NT2/D1 (cell line): ENCODE data around the gene KPNA1.
A peak's percentile ranks its signal among the peaks of the same experiment; 100 is the strongest.

Experiments
- DNase-seq: peaks from one replicate; pipeline ENCODE4 v3.0.0-alpha.2; 2011; ENCODE audit warnings: low read depth, low spot score
- H3K27me3 ChIP-seq: 2 replicates; pipeline ENCODE4 v1.6.0; 2011; ENCODE audit warnings: mild to moderate bottlenecking; ENCODE audit not compliant: insufficient read length, insufficient read depth
- H3K36me3 ChIP-seq: 2 replicates; pipeline ENCODE4 v1.6.1; 2011; ENCODE audit warnings: mild to moderate bottlenecking, low read length, mixed read lengths; ENCODE audit not compliant: insufficient read depth, insufficient read length
- H3K4me1 ChIP-seq: 2 replicates; pipeline ENCODE4 v1.5.1; 2011; ENCODE audit not compliant: insufficient read depth, insufficient read length
- H3K4me3 ChIP-seq: 2 replicates; pipeline ENCODE4 v1.5.1; 2011; ENCODE audit warnings: low read depth; ENCODE audit not compliant: insufficient read length
- H3K9ac ChIP-seq: 2 replicates; pipeline ENCODE4 v1.6.0; 2011; ENCODE audit warnings: low read depth; ENCODE audit not compliant: insufficient read length
- H3K9me3 ChIP-seq: 2 replicates; pipeline ENCODE4 v1.5.1; 2011; ENCODE audit warnings: mild to moderate bottlenecking, low read length; ENCODE audit not compliant: insufficient read depth
- SUZ12 ChIP-seq: IDR thresholded peaks from 2 replicates; pipeline ENCODE4 v1.6.1; 2011; ENCODE audit not compliant: insufficient read length, insufficient read depth; ENCODE audit errors: extremely low read depth
- YY1 ChIP-seq: IDR thresholded peaks from 2 replicates; pipeline ENCODE4 v1.6.1; 2011; ENCODE audit not compliant: insufficient read length, insufficient read depth
- ZNF274 ChIP-seq: IDR thresholded peaks from 2 replicates; pipeline ENCODE4 v1.6.1; 2011; ENCODE audit warnings: mild to moderate bottlenecking, low read depth, low read length

The KPNA1 gene

DNA sequence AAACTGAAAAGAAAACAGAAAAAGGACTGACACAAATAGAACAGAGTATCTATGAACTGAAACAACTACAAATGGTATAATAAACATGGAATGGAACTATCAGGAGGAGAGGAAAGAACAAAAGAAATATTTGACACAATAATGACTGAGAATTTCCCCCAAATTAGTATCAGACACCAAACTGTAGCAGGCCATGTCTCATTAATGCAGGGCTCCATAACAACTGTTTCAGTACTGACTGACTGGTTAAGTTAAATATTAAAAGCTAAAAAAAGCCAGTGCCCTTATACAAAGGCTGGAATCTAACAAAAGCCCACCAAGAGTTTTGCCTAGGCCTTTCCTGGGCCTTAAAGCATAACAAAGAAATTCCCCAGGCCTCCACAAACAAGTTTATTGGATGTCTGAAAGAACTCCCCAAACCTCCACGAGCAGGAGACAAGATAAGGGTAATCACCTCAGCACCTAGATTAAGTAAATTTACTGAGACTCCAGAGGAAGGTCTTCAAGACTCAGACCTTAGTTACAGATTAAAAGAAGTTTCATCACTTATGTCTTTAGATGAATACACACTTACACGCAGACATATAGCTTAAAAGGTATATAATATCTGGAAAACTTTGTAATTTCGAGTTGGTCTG is 45.7 kb downstream of the KPNA1 start:
- peaks cover 29% of the 10 kb centered on the region for H3K36me3 ChIP-seq
- H3K4me3 ChIP-seq, result no peak overlapping the region
- H3K4me1 ChIP-seq, result no peaks in the 10 kb centered on the region

DNA sequence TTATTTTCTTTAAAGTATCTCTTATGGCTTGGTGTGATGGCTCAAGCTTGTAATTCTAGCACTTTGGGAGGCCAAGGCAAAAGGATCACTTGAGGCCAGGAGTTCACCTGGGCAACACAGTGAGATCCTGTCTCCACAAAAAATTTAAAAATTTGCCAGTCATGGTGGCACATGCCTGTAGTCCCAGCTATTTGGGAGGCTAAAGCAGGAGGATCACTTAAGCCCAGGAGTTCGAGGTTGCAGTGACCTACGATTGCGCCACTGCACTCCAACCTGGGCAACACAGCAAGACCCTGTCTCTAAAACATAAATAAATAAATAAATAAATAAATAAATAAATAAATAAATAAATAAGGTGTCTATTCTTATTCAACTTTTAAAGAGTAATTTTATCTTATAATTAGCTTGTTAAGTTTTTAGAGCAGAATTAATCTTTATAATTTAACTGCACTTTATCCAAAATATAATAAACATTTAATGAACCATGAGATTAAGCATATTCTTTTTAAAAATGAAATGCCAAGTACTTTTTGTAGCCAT is 48.0 kb downstream of the KPNA1 start:
- TF ChIP-seq SUZ12 (no peak), YY1 (no peak)
- peaks cover 50% of the 10 kb centered on the region for H3K36me3 ChIP-seq
- no peaks in the 10 kb centered on the region for H3K4me1 ChIP-seq
- no peaks in the 10 kb centered on the region for H3K27me3 ChIP-seq
- no peaks in the 10 kb centered on the region for H3K9me3 ChIP-seq
- H3K4me3 ChIP-seq, result no peak overlapping the region
- no peak overlapping the region for H3K9ac ChIP-seq
- DNase-seq, result no peak

More for the DNA sequence above, 45.7 kb downstream of the KPNA1 start:
- Histone ChIP-seq H3K27me3 (no peaks in the 10 kb centered on the region), H3K9ac (peak overlapping the region; percentile 22), H3K9me3 (no peaks in the 10 kb centered on the region)
- peak; percentile 39 for DNase-seq
- TF ChIP-seq ZNF274 (no peak), SUZ12 (no peak), YY1 (no peak)

DNA sequence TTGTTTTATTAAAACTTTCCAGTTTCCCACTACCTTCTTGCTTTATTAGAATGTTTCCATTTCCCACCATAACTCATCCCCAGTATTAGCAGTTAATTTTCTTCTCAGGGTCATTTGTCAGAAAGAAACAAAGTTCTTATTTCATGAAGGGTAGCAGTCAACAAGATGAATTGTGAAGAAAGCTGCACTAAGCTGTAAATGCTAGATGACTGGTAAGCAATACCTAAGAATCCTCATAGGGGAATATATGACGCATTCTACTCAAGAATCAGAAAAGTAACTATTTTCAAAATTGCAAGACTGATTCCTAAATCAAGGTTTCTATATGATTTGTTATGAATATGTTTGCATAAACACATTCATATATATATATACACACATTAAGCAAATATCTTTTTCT is 50.1 kb downstream of the KPNA1 start:
- Histone ChIP-seq H3K36me3 (peaks cover 67% of the 10 kb centered on the region), H3K9me3 (no peaks in the 10 kb centered on the region), H3K27me3 (no peaks in the 10 kb centered on the region), H3K9ac (no peak overlapping the region), H3K4me3 (no peak overlapping the region), H3K4me1 (no peaks in the 10 kb centered on the region)
- no peak for TF ChIP-seq YY1
- DNase-seq, result no peak

DNA sequence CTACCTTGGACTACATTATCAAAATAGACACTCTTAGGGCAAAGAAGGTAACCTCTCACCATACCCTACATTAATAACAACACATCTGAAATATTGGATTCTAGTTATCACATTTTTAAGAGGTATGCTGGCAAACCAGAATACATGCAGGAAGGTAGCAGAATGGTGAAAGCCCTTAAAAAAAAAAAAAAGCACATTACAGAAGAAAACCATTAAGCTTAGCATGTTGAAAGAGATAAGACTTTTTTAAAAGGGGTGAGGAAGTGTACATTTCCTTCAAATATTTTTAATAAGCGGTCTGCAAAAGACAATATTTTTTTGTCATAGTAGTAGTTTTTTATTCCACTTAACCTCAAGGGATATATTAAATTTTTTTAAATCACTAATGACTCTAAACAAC is 52.3 kb downstream of the KPNA1 start:
- TF ChIP-seq SUZ12 (no peak), YY1 (no peak), ZNF274 (no peak)
- Histone ChIP-seq H3K4me1 (no peaks in the 10 kb centered on the region), H3K9ac (no peak overlapping the region), H3K4me3 (no peak overlapping the region), H3K27me3 (no peaks in the 10 kb centered on the region), H3K36me3 (peaks cover 89% of the 10 kb centered on the region), H3K9me3 (no peaks in the 10 kb centered on the region)
- no peak for DNase-seq

DNA sequence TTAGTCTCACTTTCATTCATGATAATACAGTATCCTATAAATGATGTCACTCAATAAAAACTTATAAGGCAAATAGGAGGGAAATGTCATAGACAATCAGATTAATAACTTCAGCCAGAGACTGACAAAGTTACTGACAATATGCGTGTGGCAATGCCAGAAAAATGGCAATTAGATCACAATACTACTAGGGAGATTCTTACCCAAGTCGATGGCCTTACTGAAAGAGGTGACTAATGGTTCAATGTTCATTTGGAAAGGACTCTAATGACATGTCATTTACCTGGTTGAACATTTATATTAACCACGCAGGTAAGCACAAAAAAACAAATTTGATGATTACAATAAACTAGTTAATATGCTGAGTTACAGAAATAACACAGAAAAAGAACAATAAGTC is 52.9 kb downstream of the KPNA1 start:
- Histone ChIP-seq H3K9ac (no peak overlapping the region), H3K9me3 (no peaks in the 10 kb centered on the region), H3K4me3 (no peak overlapping the region), H3K4me1 (no peaks in the 10 kb centered on the region), H3K36me3 (peaks cover 91% of the 10 kb centered on the region), H3K27me3 (no peaks in the 10 kb centered on the region)
- no peak for DNase-seq
- no peak for TF ChIP-seq ZNF274
- TF ChIP-seq SUZ12, result no peak
- no peak for TF ChIP-seq YY1

DNA sequence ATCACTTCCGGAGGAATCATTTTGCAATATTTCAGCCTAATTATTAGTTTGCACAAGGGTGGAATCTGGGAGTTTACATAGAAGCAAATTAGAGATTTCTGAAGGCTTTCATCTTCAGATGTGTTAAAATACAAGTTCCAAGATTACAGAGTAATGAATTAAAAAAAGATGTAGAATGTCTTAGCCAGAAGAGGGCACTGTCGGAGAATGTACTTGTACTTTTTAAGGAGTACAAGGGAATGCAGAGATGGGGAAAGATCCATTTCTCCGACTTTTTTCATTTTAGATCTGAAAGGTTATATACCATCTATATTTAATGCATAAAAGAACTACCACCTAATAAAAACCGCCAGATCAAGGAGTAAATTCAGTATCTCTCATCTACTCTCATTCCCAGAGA is 55.7 kb downstream of the KPNA1 start:
- Histone ChIP-seq H3K4me3 (no peak overlapping the region), H3K9ac (no peak overlapping the region), H3K9me3 (no peaks in the 10 kb centered on the region), H3K27me3 (no peaks in the 10 kb centered on the region), H3K36me3 (peaks cover 85% of the 10 kb centered on the region), H3K4me1 (no peaks in the 10 kb centered on the region)
- TF ChIP-seq ZNF274 (no peak), YY1 (no peak), SUZ12 (no peak)
- DNase-seq, result peak; percentile 11

DNA sequence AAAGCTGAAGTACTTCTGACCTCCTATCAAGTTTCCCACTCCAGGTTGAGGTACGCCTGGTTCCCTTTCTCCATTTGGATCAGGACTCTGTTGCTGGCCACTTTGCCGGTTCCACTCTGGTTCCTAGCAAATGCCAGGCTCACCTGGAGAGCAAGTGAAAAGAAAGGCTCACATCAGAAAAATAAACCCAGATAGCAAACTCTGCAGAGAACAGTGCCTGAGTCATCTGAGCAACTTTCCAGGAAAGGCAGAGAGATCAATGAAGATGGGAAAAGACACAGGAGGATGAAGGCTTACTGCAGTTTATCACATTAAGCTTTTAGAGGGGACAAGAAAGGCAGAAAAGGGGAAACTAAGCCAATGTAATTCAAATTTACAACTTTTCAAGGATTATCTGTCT is 57.0 kb downstream of the KPNA1 start:
- no peaks in the 10 kb centered on the region for H3K27me3 ChIP-seq
- DNase-seq, result no peak
- no peak overlapping the region for H3K4me3 ChIP-seq
- no peak overlapping the region for H3K9ac ChIP-seq
- H3K4me1 ChIP-seq, result no peaks in the 10 kb centered on the region
- no peak for TF ChIP-seq ZNF274
- no peaks in the 10 kb centered on the region for H3K9me3 ChIP-seq
- H3K36me3 ChIP-seq, result peaks cover 87% of the 10 kb centered on the region

DNA sequence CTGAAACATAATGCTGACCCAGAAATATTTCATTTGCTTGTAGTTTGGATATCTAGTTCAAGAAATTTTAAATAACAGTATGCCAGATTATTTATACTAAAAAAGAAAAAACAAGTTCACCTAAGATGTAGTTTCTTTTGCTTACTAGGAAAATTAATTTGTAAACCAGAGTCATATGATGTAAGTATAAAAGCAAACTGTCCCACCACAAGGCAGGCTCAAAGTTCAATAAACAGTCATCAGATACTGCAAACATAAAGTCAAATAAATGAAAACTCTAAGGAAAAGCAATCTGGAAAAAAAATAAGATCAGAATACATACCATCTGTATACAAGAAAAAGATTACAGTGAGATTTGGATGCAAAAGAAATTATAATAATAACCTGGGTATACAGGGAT is 58.7 kb downstream of the KPNA1 start:
- H3K27me3 ChIP-seq, result no peaks in the 10 kb centered on the region
- peaks cover 82% of the 10 kb centered on the region for H3K36me3 ChIP-seq
- TF ChIP-seq YY1 (no peak), SUZ12 (no peak), ZNF274 (no peak)
- no peaks in the 10 kb centered on the region for H3K4me1 ChIP-seq
- no peak overlapping the region for H3K4me3 ChIP-seq
- no peaks in the 10 kb centered on the region for H3K9me3 ChIP-seq
- DNase-seq, result no peak
- H3K9ac ChIP-seq, result no peak overlapping the region
